Measurements from ENCODE around the gene RIN3. TPM values are rescaled to one million over a fixed set of nuclear protein-coding genes. Genes with fewer than 3 reads are reported as not detected.

The RIN3 gene
- polyA plus RNA-seq, 3 donors: 42.8 to 144 (median 54.6) TPM

DNA sequence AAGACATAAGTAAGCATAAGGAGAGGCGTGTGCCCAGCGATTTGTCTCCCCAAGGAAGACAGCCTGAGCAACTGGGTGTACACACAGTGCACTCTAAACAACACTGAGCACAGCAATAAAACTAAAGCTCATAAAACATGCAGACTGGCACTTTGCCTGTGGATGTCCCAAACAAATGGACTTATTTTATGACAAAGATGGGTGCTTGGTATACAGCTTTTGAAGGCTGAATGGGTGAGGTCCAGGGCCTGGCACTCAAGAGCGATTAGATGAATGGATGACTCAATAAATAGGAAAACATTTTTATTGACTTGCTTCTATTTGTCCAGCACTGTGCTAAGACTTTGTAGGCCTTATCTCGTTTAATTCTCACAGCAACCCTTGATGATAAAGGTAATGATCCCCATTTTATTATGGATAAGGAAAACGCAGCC, 206.3 kb downstream of the RIN3 start:
- Histone ChIP-seq H3K27me3 (ENCODE audit: control insufficient read depth in 2 of 2, insufficient read depth in 2 of 2, low read length in 2 of 2) (no peaks in the 10 kb centered on the region), H3K4me1 (ENCODE audit: control insufficient read depth in 1 of 2, insufficient read depth in 2 of 2, low read length in 2 of 2) (peaks cover 12 to 15% of the 10 kb centered on the region in 2 donors), H3K79me2 (ENCODE audit: insufficient read depth, low read length) (no peaks in the 10 kb centered on the region), H3K4me3 (replicated peaks in 1 of 3; ENCODE audit: low read depth in 2 of 3, low read length in 3 of 3) (no peak overlapping the region), H2AFZ (ENCODE audit: insufficient read depth, low read depth, low read length, poor library complexity, severe bottlenecking) (no peak overlapping the region), H3K9ac (ENCODE audit: insufficient read depth, low read length, poor library complexity, severe bottlenecking) (no peak overlapping the region), H3K36me3 (replicated peaks in 1 of 2; ENCODE audit: control insufficient read depth in 1 of 2, insufficient read depth in 2 of 2, low read length in 2 of 2) (no peaks in the 10 kb centered on the region), H3K27ac (ENCODE audit: low read depth in 1 of 2, low read length in 2 of 2) (no peak overlapping the region), H3K9me3 (replicated peaks in 1 of 2; ENCODE audit: control insufficient read depth in 1 of 2, insufficient read depth in 1 of 2, low read length in 2 of 2) (no peaks in the 10 kb centered on the region), H4K20me1 (ENCODE audit: insufficient read depth, low read length) (no peaks in the 10 kb centered on the region), H3K4me2 (replicated peaks; ENCODE audit: extremely low read depth, low read length, poor library complexity, severe bottlenecking) (no peak overlapping the region)
- Mint-ChIP-seq H3K27me3 (ENCODE audit: low read depth in 3 of 3) (peaks cover 2 to 6% (median 3%) of the 10 kb centered on the region in 3 donors), H3K36me3 (peaks cover 2 to 5% of the 10 kb centered on the region in 2 donors), H3K4me3 (no peak overlapping the region), H3K27ac (no peak overlapping the region), H3K9me3 (peaks cover 0 to 3% (median 0%) of the 10 kb centered on the region in 7 donors), H3K4me1 (peaks cover 18% of the 10 kb centered on the region)
- TF ChIP-seq, protein P1, sequence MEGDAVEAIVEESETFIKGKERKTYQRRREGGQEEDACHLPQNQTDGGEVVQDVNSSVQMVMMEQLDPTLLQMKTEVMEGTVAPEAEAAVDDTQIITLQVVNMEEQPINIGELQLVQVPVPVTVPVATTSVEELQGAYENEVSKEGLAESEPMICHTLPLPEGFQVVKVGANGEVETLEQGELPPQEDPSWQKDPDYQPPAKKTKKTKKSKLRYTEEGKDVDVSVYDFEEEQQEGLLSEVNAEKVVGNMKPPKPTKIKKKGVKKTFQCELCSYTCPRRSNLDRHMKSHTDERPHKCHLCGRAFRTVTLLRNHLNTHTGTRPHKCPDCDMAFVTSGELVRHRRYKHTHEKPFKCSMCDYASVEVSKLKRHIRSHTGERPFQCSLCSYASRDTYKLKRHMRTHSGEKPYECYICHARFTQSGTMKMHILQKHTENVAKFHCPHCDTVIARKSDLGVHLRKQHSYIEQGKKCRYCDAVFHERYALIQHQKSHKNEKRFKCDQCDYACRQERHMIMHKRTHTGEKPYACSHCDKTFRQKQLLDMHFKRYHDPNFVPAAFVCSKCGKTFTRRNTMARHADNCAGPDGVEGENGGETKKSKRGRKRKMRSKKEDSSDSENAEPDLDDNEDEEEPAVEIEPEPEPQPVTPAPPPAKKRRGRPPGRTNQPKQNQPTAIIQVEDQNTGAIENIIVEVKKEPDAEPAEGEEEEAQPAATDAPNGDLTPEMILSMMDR (IDR thresholded peaks at IDR 0.05): no peak
- 100% methylated on average over 3 of the region's 5 CpGs for WGBS (ENCODE audit: insufficient coverage)
- intact Hi-C loops (cut with micrococcal nuclease): no loop called here
- DNase-seq: no peak

DNA sequence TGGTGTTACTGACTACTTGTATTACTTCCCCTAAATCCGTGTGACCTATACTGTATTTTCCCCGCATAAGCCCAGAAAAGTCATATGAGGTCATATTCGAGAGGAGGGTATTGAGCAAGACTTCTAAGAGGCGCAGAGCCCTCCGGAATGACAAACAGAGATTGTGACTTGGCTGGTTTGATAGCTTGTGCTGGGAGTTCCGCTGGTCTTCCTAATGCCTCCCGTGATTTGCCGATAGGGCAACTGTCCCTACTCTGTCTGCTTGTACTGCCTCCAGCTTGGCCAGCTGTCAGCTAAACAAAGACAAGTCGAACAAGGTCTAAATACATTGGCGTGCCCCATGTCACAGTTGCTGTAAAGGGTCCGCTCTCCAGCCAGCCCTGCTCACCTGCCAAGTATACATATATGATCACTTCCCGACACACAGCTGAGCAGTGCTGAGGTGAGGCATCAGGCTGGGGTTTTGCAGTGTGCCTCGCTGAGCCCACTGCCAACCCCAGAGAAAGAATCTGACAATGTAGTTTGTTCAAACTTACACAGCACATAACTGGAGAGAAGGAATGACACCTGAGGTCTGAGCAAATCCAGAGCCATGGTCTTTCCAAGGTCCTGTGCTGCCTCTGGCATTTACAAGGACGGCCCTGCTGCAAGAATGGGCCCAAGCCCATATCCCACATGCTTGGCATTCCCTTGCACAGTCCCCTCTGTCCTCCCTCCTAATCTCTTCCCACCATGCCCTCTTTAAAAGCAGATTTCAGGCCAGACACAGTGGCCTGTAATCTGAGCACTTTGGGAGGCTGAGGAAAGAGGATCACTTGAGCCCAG, 211.1 kb downstream of the RIN3 start:
- H3K4me3 Mint-ChIP-seq: peak overlapping the region; percentile 4 to 59

More for the DNA sequence above, 211.1 kb downstream of the RIN3 start:
- Histone ChIP-seq H3K9ac (ENCODE audit: insufficient read depth, low read length, poor library complexity, severe bottlenecking) (peak overlapping the region; percentile 54), H3K27me3 (ENCODE audit: control insufficient read depth in 2 of 2, insufficient read depth in 2 of 2, low read length in 2 of 2) (no peaks in the 10 kb centered on the region), H3K36me3 (replicated peaks in 1 of 2; ENCODE audit: control insufficient read depth in 1 of 2, insufficient read depth in 2 of 2, low read length in 2 of 2) (no peaks in the 10 kb centered on the region), H3K4me2 (replicated peaks; ENCODE audit: extremely low read depth, low read length, poor library complexity, severe bottlenecking) (peak overlapping the region; percentile 23), H3K27ac (ENCODE audit: low read depth in 1 of 2, low read length in 2 of 2) (peak overlapping the region; percentile 87 to 88), H3K4me1 (ENCODE audit: control insufficient read depth in 1 of 2, insufficient read depth in 2 of 2, low read length in 2 of 2) (peaks cover 50 to 62% of the 10 kb centered on the region in 2 donors), H3K4me3 (replicated peaks in 1 of 3; ENCODE audit: low read depth in 2 of 3, low read length in 3 of 3) (peak overlapping the region in 1 of 3 experiments; percentile 24), H3K9me3 (replicated peaks in 1 of 2; ENCODE audit: control insufficient read depth in 1 of 2, insufficient read depth in 1 of 2, low read length in 2 of 2) (no peaks in the 10 kb centered on the region), H2AFZ (ENCODE audit: insufficient read depth, low read depth, low read length, poor library complexity, severe bottlenecking) (no peak overlapping the region), H3K79me2 (ENCODE audit: insufficient read depth, low read length) (no peaks in the 10 kb centered on the region), H4K20me1 (ENCODE audit: insufficient read depth, low read length) (no peaks in the 10 kb centered on the region)
- intact Hi-C loops (cut with micrococcal nuclease): no loop called here
- peaks cover 3 to 13% (median 12%) of the 10 kb centered on the region in 3 donors for H3K27me3 Mint-ChIP-seq (ENCODE audit: low read depth in 3 of 3)
- TF ChIP-seq, protein P1 (IDR thresholded peaks at IDR 0.05): no peak
- peak; percentile 91 to 97 (median 97) for DNase-seq
- peaks cover 7 to 19% of the 10 kb centered on the region in 2 donors for H3K36me3 Mint-ChIP-seq
- 53% methylated on average over 10 of the region's 14 CpGs for WGBS (ENCODE audit: insufficient coverage)
- H3K4me1 Mint-ChIP-seq: peaks cover 48% of the 10 kb centered on the region
- peaks cover 3 to 11% (median 7%) of the 10 kb centered on the region in 7 donors for H3K9me3 Mint-ChIP-seq
- peak overlapping the region; percentile 92 to 99 (median 98) for H3K27ac Mint-ChIP-seq
